Neural cell (in vitro differentiated cells): ENCODE data around the gene ABCB6. TPM values are rescaled to one million over a fixed set of nuclear protein-coding genes. Genes with fewer than 3 reads are reported as not detected.
A peak's percentile ranks its signal among the peaks of the same experiment; 100 is the strongest.

Source experiments
- H2AFZ ChIP-seq: fragments of 200-600, 300-800 bp; sonication (generic), shearing (Covaris generic); 2 replicates; pipeline ENCODE4 v1.6.0; 2014; ENCODE audit warnings: low read depth, mild to moderate bottlenecking, antibody characterized with exemption, low read length, moderate library complexity
- H3F3A ChIP-seq: fragments of 200-600 bp; shearing (Covaris generic); 2 replicates; pipeline ENCODE4 v1.6.1; 2016; ENCODE audit warnings: mild to moderate bottlenecking, moderate library complexity, mixed read lengths, antibody characterized with exemption, low read length; ENCODE audit not compliant: insufficient read depth, poor library complexity, severe bottlenecking
- H3K27ac ChIP-seq: fragments of 200-600, 300-800 bp; sonication (generic), shearing (Covaris generic); 2 replicates; pipeline ENCODE4 v1.5.1; 2014; ENCODE audit warnings: mild to moderate bottlenecking, low read length, moderate library complexity
- H3K27me3 ChIP-seq: fragments of 300-800, 200-600 bp; sonication (generic), shearing (Covaris generic); 2 replicates; pipeline ENCODE4 v1.6.0; 2014; ENCODE audit warnings: mild to moderate bottlenecking, low read depth, low read length, moderate library complexity; ENCODE audit not compliant: insufficient read depth
- H3K36me3 ChIP-seq: fragments of 300-800, 200-600 bp; sonication (generic), shearing (Covaris generic); 2 replicates; pipeline ENCODE4 v1.5.1; 2014; ENCODE audit warnings: mild to moderate bottlenecking, antibody characterized with exemption, low read length, moderate library complexity; ENCODE audit not compliant: insufficient read depth
- H3K4me2 ChIP-seq: fragments of 300-800, 200-600 bp; sonication (generic), shearing (Covaris generic); 2 replicates; pipeline ENCODE4 v1.6.0; 2014; ENCODE audit warnings: mild to moderate bottlenecking, low read length
- H3K4me3 ChIP-seq: fragments of 300-800, 200-600 bp; sonication (generic), shearing (Covaris generic); 2 replicates; pipeline ENCODE4 v1.5.1; 2014; ENCODE audit warnings: mild to moderate bottlenecking, low read length, moderate library complexity
- H3K79me2 ChIP-seq: fragments of 200-600 bp; shearing (Covaris generic); replicated peaks from 2 replicates; pipeline ENCODE4 v1.6.0; 2014; ENCODE audit warnings: mild to moderate bottlenecking, low read length, moderate library complexity; ENCODE audit not compliant: insufficient read depth
- H3K9ac ChIP-seq: fragments of 300-800, 200-600 bp; sonication (generic), shearing (Covaris generic); 2 replicates; pipeline ENCODE4 v1.6.1; 2016; ENCODE audit warnings: mild to moderate bottlenecking, low read length, mixed read lengths
- H3K9me2 ChIP-seq: fragments of 200-600 bp; shearing (Covaris generic); 2 replicates; pipeline ENCODE4 v1.6.1; 2016; ENCODE audit warnings: mild to moderate bottlenecking, low read length, mixed read lengths; ENCODE audit not compliant: insufficient read depth
- H3K9me3 ChIP-seq: fragments of 200-600, 300-800 bp; sonication (generic), shearing (Covaris generic); 2 replicates; pipeline ENCODE4 v1.6.1; 2016; ENCODE audit warnings: mild to moderate bottlenecking, mixed run types, low read length, moderate library complexity, mixed read lengths
- H4K20me1 ChIP-seq: fragments of 200-600 bp; shearing (Covaris generic); 2 replicates; pipeline ENCODE4 v1.6.1; 2016; ENCODE audit warnings: mild to moderate bottlenecking, mixed run types; ENCODE audit not compliant: insufficient read depth
- EP300 ChIP-seq: fragments of 450-650 bp; conservative IDR thresholded peaks from 2 replicates; pipeline ENCODE4 v1.6.1; 2014; ENCODE audit warnings: antibody characterized with exemption, mild to moderate bottlenecking, moderate library complexity; ENCODE audit not compliant: poor library complexity, severe bottlenecking
- EZH2 ChIP-seq: fragments of 200-600, 300-800 bp; shearing (Covaris generic), sonication (generic); IDR thresholded peaks from 2 replicates; pipeline ENCODE4 v1.6.1; 2014; ENCODE audit warnings: antibody characterized with exemption, low read length, borderline replicate concordance, mild to moderate bottlenecking; ENCODE audit not compliant: insufficient read depth, poor library complexity, severe bottlenecking
- MXI1 ChIP-seq: fragments of 450-650 bp; conservative IDR thresholded peaks from 2 replicates; pipeline ENCODE4 v1.6.1; 2014; ENCODE audit warnings: antibody characterized with exemption, mild to moderate bottlenecking; ENCODE audit not compliant: poor library complexity, severe bottlenecking
- POLR2AphosphoS5 ChIP-seq: IDR thresholded peaks from 2 replicates; pipeline ENCODE4 v1.6.1; 2012
- RAD21 ChIP-seq: fragments of 450-650 bp; conservative IDR thresholded peaks from 2 replicates; pipeline ENCODE4 v1.6.1; 2014; ENCODE audit warnings: antibody characterized with exemption, mild to moderate bottlenecking, moderate library complexity
- REST ChIP-seq: IDR thresholded peaks from 2 replicates; pipeline ENCODE4 v1.6.1; 2012; ENCODE audit warnings: borderline replicate concordance
- SMC3 ChIP-seq: fragments of 450-650 bp; conservative IDR thresholded peaks from 2 replicates; pipeline ENCODE4 v1.6.1; 2014; ENCODE audit warnings: antibody characterized with exemption, mild to moderate bottlenecking, moderate library complexity; ENCODE audit not compliant: poor library complexity
- TAF1 ChIP-seq: IDR thresholded peaks from 2 replicates; pipeline ENCODE4 v1.6.1; 2012; ENCODE audit warnings: low read depth
- polyA plus RNA-seq: library from polyadenylated mRNA; depleted of rRNA; stranded (reverse); fragments of >200 nt; gene quantifications from 2 replicates; pipeline ENCODE4 v1.2.3, GENCODE V29; 2014
- TF ChIP-seq, protein P1 (sequence below): fragments of 450-650 bp; IDR thresholded peaks from 2 replicates; pipeline ENCODE4 v1.5.1; 2014; ENCODE audit warnings: antibody characterized with exemption, mild to moderate bottlenecking, moderate library complexity; ENCODE audit not compliant: poor library complexity, severe bottlenecking

ABCB6 gene
- polyA plus RNA-seq, 1 donor from 2014 or later: 28.1 TPM

DNA sequence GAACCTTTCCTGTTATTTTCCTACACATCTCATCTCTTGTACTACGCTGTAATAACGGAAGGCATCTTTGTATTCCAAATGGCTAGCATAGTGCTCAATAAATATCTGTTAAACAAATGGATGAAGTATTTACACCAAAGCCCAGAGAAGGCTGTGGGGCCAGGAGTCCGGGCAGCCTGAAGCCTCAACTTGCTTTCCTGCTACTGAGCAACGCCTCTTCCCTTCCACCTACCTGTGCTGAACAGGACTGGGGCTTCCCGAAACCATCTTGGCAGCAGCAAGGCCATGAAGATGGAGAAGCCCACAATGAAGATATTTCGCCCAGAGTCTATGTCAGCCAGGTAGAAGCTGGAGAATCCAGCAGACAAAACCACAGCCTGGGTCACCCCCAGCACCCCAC, 55.6 kb downstream of the ABCB6 start:
- H3K79me2 ChIP-seq: no peaks in the 10 kb centered on the region
- H4K20me1 ChIP-seq: no peaks in the 10 kb centered on the region
- no peaks in the 10 kb centered on the region for H3F3A ChIP-seq
- TF ChIP-seq REST (no peak), POLR2AphosphoS5 (no peak), TAF1 (no peak), MXI1 (no peak), EP300 (no peak), RAD21 (no peak), SMC3 (no peak), EZH2 (no peak)
- TF ChIP-seq, protein P1, sequence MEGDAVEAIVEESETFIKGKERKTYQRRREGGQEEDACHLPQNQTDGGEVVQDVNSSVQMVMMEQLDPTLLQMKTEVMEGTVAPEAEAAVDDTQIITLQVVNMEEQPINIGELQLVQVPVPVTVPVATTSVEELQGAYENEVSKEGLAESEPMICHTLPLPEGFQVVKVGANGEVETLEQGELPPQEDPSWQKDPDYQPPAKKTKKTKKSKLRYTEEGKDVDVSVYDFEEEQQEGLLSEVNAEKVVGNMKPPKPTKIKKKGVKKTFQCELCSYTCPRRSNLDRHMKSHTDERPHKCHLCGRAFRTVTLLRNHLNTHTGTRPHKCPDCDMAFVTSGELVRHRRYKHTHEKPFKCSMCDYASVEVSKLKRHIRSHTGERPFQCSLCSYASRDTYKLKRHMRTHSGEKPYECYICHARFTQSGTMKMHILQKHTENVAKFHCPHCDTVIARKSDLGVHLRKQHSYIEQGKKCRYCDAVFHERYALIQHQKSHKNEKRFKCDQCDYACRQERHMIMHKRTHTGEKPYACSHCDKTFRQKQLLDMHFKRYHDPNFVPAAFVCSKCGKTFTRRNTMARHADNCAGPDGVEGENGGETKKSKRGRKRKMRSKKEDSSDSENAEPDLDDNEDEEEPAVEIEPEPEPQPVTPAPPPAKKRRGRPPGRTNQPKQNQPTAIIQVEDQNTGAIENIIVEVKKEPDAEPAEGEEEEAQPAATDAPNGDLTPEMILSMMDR: no peak
- H3K27ac ChIP-seq: no peak overlapping the region
- H3K9ac ChIP-seq: no peak overlapping the region
- no peaks in the 10 kb centered on the region for H3K27me3 ChIP-seq
- no peaks in the 10 kb centered on the region for H3K9me3 ChIP-seq
- no peak overlapping the region for H3K4me3 ChIP-seq
- H3K4me2 ChIP-seq: no peak overlapping the region
- H3K36me3 ChIP-seq: no peaks in the 10 kb centered on the region
- H3K9me2 ChIP-seq: no peaks in the 10 kb centered on the region
- H2AFZ ChIP-seq: no peak overlapping the region

DNA sequence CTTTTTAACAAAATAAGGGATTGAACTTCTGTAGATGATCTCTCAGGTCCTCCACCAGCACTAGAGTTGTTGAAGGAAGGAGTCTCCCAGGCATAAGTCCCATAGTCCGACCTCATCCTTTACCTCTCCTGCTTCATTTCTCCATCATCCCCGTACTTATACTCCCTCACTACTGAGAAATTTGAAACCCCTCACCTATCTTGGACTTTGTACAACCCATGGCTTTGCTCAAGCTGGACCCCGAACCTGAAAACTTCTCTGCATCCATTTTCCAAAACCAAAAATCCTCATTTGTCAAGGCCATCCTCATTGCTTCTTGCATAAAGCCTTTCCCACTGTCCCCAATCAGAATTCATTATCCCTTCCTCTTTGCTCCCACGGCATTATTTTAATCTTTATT, 57.7 kb downstream of the ABCB6 start:
- Histone ChIP-seq H3K27ac (peak overlapping the region; percentile 78), H3K27me3 (no peaks in the 10 kb centered on the region), H3F3A (no peaks in the 10 kb centered on the region), H4K20me1 (no peaks in the 10 kb centered on the region), H3K79me2 (no peaks in the 10 kb centered on the region), H3K9me2 (no peaks in the 10 kb centered on the region), H3K36me3 (no peaks in the 10 kb centered on the region), H3K9ac (peak overlapping the region; percentile 81), H3K4me2 (peak overlapping the region; percentile 41), H2AFZ (peak overlapping the region; percentile 66), H3K4me3 (peak overlapping the region; percentile 85), H3K9me3 (no peaks in the 10 kb centered on the region)
- TF ChIP-seq SMC3: no peak
- TF ChIP-seq MXI1: no peak
- no peak for TF ChIP-seq RAD21
